HG03457 (cell line): ENCODE data around the gene RAP1GAP.

Experiments
- ATAC-seq: cut with Tn5 transposase; IDR thresholded peaks from one replicate; pipeline ENCODE4 v1.9.1; 2021; ENCODE audit warnings: moderate number of reproducible peaks; ENCODE audit not compliant: unreplicated experiment

RAP1GAP gene

DNA sequence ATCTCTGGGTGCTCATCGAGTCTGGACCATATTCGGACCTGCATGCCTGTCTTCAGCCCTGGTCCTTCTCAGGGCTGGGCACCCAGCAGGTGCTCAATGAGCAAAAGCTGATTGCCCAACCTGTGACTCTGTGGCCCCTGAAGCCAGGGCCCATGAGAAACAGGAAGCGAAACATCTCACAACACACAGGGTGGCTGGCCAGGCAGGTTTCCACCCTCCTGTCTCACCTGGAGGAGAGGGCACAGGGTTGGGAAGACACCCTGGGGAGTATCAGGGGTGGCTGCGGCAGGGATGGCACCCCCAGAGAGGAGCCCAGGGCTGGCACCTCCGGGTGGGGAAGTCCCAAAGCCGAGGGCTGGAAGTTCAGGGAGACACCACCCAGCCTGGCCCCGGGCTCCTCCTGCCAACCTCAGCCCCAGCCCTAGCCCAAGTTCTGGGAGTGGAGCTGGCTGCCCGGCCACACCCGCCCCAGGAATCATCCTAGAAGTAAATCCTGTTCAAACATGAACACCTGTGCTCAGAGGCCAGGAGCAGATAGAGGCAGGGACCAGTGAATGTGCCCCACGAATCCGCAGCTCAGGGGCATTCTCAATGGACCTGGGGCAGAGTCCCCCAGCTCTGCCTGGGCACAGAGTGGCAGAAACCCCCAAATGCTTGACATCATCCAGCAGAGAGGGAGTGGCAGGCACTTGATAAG, 54.6 kb downstream of the RAP1GAP start:
- ATAC-seq: no peak

DNA sequence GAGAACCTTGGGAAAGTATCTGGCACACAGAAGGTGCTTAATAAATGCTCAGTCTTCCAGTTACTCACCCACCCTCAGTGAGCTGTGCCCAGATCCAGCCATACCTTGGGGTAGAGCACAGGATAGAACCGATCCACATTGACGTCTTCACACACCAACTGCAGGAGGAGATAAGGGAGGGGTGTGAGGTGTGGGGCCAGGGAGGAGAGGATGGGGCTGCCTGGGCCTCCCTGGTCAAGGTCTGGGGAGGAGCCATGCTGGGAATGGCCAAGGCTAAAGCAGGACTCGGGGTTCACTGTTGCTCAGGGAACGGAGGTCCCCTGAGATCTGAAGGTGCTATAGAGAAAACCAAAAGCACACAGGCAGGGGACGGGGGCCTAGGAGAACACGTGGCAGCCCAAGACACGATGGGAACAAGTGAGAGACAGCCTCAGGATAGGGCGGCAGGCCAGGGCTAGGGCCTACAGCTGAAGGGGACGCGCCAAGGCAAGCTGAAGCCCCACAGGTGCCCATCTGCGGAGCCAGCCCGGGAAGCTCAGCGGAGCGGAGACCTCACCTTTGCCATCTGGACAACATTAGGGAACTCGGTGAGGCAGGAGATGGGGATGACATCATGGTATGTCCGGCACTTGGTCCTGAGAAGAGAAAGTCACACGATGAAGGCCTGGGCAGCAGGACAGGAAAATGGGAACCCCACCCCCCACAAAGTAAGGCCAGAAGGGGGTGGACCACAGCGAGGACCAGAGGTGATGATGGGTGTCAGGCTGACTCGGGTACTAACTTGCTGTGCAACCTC, 55.9 kb downstream of the RAP1GAP start:
- ATAC-seq: no peak

DNA sequence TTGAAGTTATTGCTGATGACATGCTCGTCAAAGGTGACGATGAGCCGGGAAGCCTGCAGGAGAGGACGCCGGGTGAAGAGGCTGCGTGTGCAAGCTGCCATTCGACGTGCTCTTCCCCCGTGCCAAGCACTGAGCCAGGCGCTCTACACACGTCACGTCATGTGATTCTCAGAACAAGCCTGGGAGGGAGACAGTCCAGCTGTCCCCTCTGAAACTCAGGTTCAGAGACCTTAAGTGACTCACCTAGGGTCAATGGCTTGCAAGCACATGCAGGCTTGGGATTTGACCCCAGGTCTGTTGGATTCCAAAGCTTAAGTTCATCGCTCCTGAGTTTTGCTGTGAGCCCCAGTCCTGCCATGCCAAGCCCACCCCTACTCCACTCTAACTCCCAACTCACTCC, 57.1 kb downstream of the RAP1GAP start:
- no peak for ATAC-seq

DNA sequence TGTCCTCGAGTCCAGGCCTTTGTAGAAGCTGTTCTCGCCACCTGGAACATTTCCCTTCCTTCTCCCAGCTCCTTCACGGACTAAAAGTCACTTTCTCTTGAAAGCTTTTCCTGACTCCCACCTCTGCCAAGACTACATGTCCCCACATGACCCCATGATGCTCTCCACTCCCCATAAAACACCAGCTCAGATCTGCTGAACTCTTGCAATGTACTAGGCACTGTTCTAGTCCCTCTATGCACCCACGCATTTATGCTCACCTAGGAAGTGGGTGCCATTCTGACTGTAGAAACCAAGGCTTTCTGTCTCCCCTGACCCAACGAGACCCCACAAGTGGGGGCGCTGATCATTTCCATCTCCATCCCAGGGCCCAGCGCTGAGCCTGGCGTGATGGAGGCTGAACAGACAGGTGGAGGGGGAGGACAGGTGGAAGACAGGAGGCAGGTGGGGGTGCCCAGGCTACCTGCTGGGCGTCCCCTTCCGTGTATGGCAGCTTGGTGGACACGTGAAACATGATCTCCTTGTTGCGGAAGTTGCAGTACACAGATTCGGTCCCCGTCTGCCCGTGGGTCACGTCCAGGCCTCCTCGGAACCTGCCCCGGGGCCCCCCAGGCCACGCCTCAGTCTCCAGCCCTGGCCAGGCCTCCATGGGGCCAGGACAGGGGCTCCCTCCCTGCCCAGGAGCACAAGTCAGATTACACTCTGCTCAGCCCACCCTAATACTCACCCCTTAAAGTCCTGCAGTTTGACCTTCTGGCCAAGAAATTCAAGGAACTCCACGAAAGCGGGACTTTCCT, 58.0 kb downstream of the RAP1GAP start:
- ATAC-seq: no peak

DNA sequence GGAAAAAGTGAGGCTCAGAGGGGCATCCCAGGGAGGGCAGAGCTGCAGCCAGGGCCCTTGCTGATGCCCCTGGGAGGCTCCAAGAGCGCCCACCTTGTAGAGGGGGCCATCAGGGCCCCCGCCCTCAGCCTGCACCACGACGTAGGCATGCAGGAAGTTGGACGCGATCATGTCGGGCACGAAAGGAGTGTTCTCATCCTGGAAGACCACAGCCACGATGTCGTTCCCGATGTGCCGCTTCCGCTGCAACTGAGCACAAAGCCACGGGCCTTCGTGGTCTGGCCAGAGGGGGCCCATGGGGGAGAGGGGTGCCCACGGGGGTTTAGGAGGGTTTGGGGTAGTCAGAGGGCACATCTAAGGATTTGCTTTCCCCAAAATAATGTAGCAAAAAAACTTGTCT, 59.1 kb downstream of the RAP1GAP start:
- ATAC-seq: no peak

DNA sequence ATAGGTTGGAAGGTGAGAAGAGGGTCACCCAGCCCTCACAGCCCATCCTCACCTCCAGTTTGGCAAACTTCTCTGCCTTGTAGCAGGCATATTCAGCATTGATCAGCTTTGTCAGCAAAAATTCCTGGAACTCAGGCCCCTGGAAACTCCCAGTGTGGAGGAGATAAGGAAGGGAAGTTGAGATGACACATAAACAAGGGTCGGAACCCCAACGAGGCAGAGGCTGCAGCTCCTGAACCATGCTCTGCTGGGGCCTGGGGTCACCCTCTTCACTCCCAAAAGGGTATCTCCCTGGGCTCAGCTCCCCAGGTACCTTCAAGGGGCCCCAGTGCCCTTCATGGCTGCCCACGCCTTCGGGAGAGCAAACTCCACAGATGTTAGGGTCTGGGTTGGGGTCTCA, 60.4 kb downstream of the RAP1GAP start:
- ATAC-seq: no peak

DNA sequence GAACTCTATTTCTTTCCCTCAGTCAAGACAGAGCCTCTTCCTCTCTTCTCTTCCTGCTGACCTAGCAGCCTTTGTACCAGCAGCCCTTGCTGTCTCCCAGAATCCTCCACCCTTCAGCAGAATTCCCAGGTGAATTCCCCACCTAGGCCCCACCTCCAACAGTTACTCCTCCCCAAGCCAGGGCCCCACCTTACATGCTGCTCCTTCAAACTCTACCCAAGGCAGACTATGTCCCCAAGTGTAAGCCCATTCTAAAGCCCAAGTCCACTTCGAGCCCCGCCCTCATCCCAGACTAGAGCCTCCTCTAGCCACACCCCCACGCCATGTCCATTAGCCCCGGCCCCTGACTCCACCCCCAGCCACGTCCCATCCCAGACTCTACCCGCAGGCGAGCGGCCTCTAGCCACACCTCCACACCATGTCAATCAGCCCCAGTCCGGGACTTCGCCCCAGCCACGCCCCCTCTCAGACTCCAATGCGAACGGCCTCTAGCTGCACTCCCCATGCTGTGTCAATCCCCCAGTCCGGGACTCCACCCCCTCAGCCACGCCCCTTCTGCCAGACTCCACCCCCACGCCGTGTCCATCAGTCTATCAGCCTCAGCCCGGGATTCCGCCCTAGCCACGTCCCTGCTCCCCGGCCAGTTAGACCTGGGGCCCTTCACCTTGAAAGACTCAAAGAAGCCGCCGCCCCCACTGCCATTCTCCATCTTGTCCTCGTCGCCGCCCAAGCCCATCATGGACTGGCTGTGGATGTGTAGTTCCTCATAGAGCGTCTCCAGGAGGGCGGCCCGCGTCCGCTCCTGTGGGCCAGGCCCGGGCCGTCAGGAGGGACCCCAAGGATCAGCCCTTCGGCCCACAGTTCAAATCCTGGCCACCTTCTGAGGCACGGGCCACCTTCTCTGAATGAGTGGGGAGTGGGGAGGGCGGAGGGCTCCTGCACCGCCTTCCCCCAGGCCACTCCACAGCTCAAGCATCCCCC, 61.3 kb downstream of the RAP1GAP start:
- ATAC-seq: no peak

DNA sequence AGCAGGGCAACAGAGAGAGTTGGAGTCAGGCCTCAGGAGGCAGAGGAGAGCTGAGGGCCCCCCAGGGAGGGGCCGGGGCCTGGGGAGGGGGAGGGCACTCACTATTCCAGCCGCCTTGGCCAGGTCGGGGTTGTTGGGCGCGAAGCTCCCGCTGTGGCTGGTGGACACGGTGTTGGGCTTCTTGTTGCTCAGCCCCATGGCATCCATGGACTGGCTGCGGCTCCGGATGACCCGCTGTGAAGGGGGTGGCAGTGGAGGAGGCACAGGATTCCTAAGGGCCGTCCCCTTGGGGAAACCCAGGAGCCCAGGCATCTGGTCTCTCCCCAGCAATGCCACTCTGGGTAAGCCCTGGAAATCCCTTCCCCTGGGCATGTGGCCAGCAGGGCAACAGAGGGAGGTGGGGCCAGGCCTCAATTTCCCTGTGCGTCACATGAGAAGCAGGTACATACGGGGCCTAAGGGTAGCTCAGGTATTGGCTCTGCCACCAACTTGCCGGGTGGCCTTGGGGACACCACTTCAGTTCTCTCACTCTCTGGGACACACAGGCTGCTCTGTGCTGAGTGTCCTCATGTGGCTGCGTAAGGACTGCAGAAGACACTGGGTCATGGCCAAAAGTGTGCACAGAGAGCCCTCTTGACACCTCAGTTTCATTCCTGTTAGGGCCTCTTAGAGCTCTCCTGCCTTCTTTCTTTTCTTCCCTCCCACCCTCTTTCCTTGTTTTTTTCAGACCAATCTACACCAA, 63.0 kb downstream of the RAP1GAP start:
- no peak for ATAC-seq

DNA sequence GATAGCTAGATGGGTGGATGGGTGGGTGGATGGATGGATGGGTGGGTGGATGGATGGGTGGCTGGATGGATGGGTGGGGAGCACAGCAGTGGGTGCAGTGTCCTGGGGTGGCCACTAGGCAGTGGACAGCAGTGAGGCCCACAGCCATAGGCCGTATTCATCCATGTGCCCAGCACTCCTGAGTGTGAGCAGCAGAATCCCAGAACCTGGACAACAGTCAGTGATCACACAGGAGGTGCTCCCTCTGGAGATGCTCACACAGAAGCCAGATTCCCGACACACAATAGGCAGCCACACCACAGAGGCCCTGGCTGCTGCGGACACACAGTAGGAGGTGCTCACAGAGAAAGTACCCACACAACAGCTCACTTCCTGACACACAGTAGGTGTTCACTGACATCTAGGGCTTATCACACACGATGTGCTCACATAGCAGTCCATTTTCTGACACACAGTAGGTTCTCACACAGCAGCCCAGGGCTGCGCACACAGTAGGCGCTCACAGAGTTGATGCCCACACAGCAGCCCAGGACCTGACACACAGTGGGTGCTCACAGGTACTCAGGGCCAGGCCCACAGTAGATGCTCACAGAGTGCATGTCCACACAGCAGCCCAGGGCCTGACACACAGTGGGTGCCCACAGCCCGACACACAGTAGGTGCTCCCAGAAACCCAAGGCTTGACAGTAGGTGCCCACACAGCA, 64.0 kb downstream of the RAP1GAP start:
- ATAC-seq: no peak

DNA sequence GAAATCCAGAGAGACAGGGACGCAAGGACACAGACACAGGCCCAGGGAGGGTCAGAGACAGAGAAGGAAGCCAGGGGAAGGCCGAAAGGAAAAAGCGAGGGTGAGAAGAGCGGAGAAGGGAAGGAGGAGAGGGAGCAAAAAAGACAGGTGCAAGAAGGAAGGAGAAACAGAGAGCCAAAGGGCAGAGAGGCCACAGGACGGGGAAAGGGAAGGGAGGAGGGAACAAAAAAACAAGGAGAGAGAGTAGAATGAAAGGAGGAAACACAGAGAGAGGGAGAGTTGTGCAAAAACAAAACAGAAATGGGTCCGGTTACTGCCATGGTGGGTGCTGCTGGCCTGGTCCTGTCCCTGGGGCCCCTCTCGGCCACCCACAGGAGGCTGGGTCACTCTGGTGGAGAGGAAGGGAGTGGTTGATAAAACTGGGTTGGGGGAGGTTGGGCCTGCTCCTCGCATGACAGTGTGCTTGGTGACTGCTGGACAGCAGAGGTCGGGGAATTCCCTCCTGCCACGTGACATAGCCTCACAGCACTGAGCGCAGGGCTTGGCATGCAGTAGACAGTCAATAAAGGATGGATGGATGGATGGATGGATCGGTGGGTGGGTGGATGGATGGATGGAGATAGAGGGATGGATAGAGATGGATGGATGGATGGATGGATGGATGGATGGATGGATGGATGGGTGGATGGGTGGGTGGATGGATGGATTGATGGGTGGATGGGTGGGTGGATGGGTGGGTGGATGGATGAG, 64.8 kb downstream of the RAP1GAP start:
- ATAC-seq: no peak

DNA sequence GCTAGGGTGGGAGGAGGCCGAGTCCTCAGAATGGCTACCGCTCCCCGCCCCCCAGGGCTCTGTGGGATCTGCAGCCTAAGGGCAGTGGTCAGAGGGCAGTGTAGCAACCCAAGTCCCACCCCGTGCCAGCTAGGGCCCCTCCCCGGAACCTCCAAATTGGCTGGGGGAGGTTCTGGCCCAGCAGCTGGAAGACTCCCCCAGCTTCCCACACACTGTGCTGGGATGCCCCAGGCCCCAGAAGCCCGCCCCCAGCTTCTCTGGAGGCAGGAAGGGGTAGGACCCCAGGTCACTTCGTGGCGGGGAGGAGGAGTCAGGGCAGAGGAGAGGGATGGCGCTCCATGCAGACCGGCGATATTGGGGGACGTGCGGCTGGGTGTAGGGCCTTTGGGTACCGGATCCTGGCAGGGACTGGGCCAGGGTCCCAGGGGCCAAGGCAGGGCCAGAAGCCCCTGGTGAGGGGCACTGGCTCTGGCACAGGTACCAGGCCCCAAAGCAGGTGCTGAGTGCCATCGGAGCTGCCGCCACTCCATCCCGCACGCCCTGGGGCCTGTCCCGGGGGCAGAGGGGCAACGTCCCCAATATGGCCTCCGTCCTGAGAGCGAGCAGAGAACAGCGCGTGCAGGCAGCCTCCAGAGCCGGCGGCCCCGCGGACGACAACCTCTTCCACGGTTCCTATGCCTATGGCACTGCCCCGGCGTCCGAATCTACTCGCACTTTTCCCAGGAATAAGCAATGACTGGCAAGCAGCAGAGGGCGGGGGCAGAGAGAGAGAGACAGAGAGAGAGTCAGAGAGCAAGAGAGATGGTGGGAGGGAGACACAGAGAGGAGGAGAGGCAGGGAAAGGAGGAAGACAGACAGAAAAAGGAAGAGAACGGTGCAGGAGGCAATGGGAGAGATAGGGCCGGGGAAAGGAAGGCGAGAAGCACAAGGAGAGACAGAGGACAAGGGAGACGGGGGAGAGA, 65.7 kb downstream of the RAP1GAP start:
- ATAC-seq: no peak

DNA sequence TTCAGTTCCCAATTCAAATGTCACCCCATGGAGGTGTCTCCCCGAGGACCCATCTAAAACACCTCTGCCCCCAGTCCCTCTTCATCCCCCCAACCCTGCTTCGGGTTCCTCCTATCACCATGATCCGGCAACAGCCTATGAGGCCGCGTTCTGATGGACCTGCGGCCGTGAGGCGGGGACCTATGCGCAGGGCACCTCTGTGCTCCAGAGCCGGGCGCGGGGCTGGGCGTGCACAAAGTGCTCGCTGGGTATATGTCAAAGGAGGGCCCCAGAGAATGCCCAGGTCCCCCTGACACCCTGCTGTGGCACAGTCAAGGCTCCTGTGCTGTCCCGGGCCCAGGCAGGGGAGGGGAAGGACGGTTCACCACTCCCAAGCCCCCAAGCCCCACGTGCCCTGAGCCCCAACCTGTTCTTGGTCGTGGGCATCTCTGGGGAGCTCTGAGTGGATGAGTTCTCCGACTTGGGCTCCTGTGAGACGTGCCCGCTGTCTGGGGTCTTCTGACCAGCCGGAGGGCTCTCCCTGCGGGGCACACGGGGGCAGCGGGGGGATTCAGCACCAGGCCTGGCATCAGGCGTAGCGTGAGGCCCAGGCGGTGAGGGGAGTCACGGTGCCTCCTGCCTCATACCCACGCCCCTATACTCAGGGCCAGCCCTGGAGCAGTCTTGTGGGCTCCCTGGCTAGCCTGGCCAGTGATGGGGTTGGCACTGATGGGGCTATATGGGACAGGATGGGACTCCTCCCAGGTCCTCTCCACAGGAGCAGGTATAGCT, 67.7 kb downstream of the RAP1GAP start:
- no peak for ATAC-seq

DNA sequence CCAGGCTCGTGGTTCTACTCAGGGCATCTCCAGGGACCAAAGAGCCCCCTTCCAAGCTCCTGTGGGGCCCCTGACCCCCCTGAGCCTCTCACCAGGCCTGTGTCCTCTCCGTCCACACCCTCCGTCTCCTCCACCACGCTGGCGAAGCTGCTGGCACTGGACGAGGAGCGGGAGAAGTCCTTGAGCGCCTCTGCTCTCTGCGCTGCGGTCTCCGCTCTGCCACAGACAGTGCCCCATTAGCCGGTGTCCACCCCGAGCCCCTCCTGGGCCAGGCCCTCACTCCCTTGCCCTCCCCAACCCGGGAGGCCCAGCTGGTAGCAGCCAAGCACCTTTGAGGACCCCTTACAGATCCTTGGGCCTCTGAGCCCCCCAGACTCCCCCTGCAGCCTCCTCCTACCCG, 69.8 kb downstream of the RAP1GAP start:
- no peak for ATAC-seq

DNA sequence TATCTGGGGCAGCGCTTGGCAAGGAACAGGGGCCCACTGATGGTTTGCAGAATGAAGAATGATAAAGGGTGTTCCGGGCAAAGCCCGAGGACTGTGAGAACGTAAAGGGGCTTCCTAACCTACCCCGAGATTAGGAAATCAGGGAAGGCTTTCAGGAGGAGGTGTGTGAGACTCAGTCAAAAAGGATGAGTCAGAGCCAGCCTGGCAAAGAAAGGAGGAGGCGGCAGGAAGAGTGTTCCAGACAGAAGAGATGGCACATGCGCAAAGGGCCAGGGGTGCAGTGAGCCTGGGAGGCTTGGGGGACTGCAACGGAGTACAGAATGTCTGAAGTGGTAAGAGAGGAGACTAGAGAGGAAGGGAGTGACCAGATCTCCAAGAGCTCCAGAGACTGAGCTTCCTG, 70.3 kb downstream of the RAP1GAP start:
- ATAC-seq: no peak

DNA sequence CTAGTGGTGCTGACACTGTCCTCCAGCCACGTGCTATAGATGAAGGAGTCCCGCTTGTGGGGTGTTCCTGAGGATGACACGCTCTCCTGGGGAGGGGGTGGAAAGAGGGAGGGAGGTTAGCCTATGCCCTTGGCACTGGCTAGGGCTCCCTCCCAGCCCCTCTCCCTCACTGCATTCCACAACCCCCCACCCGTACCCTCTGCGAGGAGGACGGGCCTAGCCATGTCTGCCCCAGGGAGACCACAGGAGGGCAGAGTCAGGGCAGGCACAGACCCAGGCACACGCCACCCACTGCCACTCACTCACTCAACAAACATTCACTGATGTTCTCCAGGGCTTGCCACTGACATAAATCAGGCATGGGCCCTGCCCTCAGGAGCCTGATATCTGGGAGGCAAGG, 70.7 kb downstream of the RAP1GAP start:
- ATAC-seq: no peak

DNA sequence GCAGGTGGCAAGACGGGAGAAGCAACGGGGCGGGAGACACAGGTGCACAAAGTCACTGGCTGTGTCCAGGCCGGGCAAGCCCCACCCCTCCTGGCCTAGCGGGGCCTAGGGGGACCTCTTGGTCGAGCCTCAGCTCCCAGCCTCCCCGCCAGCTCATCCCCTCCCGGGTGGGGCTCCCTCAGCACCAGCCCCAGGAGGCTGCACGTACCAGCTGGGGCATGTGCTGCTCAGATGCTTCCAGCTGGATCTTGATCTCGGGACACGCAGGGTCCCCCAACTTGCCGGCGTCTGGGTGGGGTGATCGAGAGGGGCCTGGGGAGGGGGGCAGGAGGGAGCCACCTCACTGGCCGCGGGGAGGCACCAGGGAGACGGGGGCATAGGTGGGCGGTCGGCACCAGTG, 71.4 kb downstream of the RAP1GAP start:
- no peak for ATAC-seq

DNA sequence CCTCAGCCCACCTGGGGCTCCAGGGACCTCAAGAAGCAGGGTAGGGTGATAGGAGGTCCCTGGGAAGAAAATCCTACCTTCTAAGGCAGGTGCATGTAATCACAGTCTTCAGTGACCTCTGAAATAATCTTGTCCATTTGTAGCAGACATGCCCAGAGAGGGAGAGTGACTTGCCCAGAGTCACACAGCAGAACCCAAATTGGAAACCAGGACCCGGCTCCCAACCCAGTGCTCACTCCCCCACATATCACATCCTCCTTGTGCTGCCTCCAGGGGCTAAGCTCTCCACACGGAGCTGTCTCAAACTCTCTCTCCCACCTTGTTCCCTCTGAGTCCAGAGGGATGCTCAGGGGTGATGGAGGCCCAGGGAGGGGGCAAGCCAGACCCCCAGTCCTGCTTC, 72.5 kb downstream of the RAP1GAP start:
- ATAC-seq: no peak
